HCT116 (cell line): ENCODE results near the gene FMOD. TPM values are rescaled to one million over a fixed set of nuclear protein-coding genes. Genes with fewer than 3 reads are reported as not detected.

Source experiments
- ATAC-seq: fragments of 200-7000 bp; cut with Tn5 transposase; 2 replicates; pipeline ENCODE4 v1.9.1; 2020; ENCODE audit warnings: mild to moderate bottlenecking, moderate library complexity
- BruUV-seq: library from RNA; stranded (reverse); fragments of 400-500 nt; replicated peaks from 2 replicates; lab custom pipeline; 2021; lab: Mats Ljungman, UMichigan
- CTCF ChIA-PET: fragments of 300-600 bp; sonication (Branson Sonifier 250); formaldehyde crosslinking; loops from one replicate; lab custom pipeline; 2021; ENCODE audit warnings: antibody characterized with exemption; lab: Charles Lee
- POLR2A ChIA-PET: fragments of 300-600, 350-600 bp; sonication (Branson Sonifier 250); formaldehyde crosslinking; loops from one replicate; lab custom pipeline; 2021; ENCODE audit warnings: antibody characterized with exemption; lab: Charles Lee
- RAD21 ChIA-PET, 2 experiments: fragments of 300-600 bp; sonication (Branson Sonifier 250); formaldehyde crosslinking; loops; one replicate each; lab custom pipeline; 2023; ENCODE audit warnings: low total read pairs in 2 of 2; ENCODE audit not compliant: uncharacterized antibody in 2 of 2, unreplicated experiment in 2 of 2, low non-redundant PET in 1 of 2; lab: Charles Lee
- DNase-seq: peaks from one replicate; pipeline ENCODE4 v3.0.0-alpha.2; 2010; ENCODE audit warnings: low read depth, low spot score
- H2AFZ ChIP-seq: fragments of 200-600 bp; shearing (Covaris generic), sonication (generic); 2 replicates; pipeline ENCODE4 v1.6.1; 2017; ENCODE audit warnings: low read depth, mixed run types, mixed read lengths, antibody characterized with exemption, low read length; ENCODE audit not compliant: poor library complexity, severe bottlenecking
- H3K27ac ChIP-seq: 2 replicates; pipeline ENCODE4 v1.5.1; 2012; ENCODE audit warnings: low read depth, low read length
- H3K27me3 ChIP-seq: fragments of 200-600 bp; sonication (generic); 2 replicates; pipeline ENCODE4 v1.6.1; 2016; ENCODE audit warnings: mixed run types, low read length, mixed read lengths; ENCODE audit not compliant: insufficient read depth
- H3K36me3 ChIP-seq, 2 experiments: fragments of 200-500 bp in 1 of 2; fragments of 200-600 bp in 1 of 2; sonication (Bioruptor generic) in 1 of 2; sonication (generic) in 1 of 2; 2 replicates each; pipeline versions ENCODE4 v1.5.1 to v1.6.1; 2014 to 2016; ENCODE audit warnings: low read length in 2 of 2, inconsistent platforms in 1 of 2, mixed read lengths in 1 of 2, mixed run types in 1 of 2; ENCODE audit not compliant: insufficient read depth in 2 of 2, control insufficient read depth in 1 of 2
- H3K4me1 ChIP-seq, 2 experiments: fragments of 200-600 bp in 1 of 2; sonication (generic) in 1 of 2; 2 replicates each; pipeline versions ENCODE4 v1.5.1 to v1.6.1; 2012 to 2017; ENCODE audit warnings: low read length in 2 of 2, inconsistent platforms in 1 of 2, mild to moderate bottlenecking in 1 of 2, mixed read lengths in 1 of 2, mixed run types in 1 of 2, moderate library complexity in 1 of 2; ENCODE audit not compliant: insufficient read depth in 2 of 2, control insufficient read depth in 1 of 2
- H3K4me2 ChIP-seq: fragments of 200-600 bp; sonication (generic); 2 replicates; pipeline ENCODE4 v1.6.1; 2017; ENCODE audit warnings: mixed run types, low read length, mixed read lengths
- H3K4me3 ChIP-seq, 2 experiments: fragments of 200-600 bp in 1 of 2; sonication (generic) in 1 of 2; replicated peaks in 1 of 2; 2 replicates each; pipeline ENCODE4 v1.5.1; 2011 to 2016; ENCODE audit warnings: low read length in 2 of 2, control low read depth in 1 of 2, low read depth in 1 of 2, mild to moderate bottlenecking in 1 of 2, mixed read lengths in 1 of 2, mixed run types in 1 of 2
- H3K79me2 ChIP-seq: fragments of 200-600 bp; sonication (generic); 2 replicates; pipeline ENCODE4 v1.6.1; 2017; ENCODE audit warnings: mild to moderate bottlenecking, mixed run types, low read length, moderate library complexity, mixed read lengths; ENCODE audit not compliant: insufficient read depth
- H3K9ac ChIP-seq: fragments of 200-600 bp; sonication (generic); 2 replicates; pipeline ENCODE4 v1.6.1; 2016; ENCODE audit warnings: low read length, mixed read lengths
- H3K9me2 ChIP-seq: fragments of 200-600 bp; sonication (generic), shearing (Covaris generic); 2 replicates; pipeline ENCODE4 v1.6.1; 2017; ENCODE audit warnings: mixed run types, mild to moderate bottlenecking, moderate library complexity; ENCODE audit not compliant: insufficient read depth
- H3K9me3 ChIP-seq, 2 experiments: fragments of 200-500 bp in 1 of 2; fragments of 200-600 bp in 1 of 2; sonication (Bioruptor generic) in 1 of 2; sonication (generic) in 1 of 2; 2 replicates each; pipeline ENCODE4 v1.6.1; 2014 to 2017; ENCODE audit warnings: low read length in 2 of 2, mixed read lengths in 2 of 2, inconsistent platforms in 1 of 2, low read depth in 1 of 2, mild to moderate bottlenecking in 1 of 2, mixed run types in 1 of 2, moderate library complexity in 1 of 2; ENCODE audit not compliant: control insufficient read depth in 1 of 2, insufficient read depth in 1 of 2
- H4K20me1 ChIP-seq: fragments of 200-600 bp; sonication (generic), shearing (Covaris generic); 2 replicates; pipeline ENCODE4 v1.6.1; 2017; ENCODE audit warnings: mixed run types, mild to moderate bottlenecking, moderate library complexity; ENCODE audit not compliant: insufficient read depth
- CBX3 ChIP-seq: IDR thresholded peaks from 2 replicates; pipeline ENCODE4 v1.6.1; 2012; ENCODE audit warnings: low read depth
- CEBPB ChIP-seq: IDR thresholded peaks from 2 replicates; pipeline ENCODE4 v1.6.1; 2012; ENCODE audit warnings: low read depth
- EGR1 ChIP-seq: IDR thresholded peaks from 2 replicates; pipeline ENCODE4 v1.6.1; 2012; ENCODE audit warnings: low read depth
- ELF1 ChIP-seq: IDR thresholded peaks from 2 replicates; pipeline ENCODE4 v1.6.1; 2012; ENCODE audit warnings: low read depth, borderline replicate concordance
- FOSL1 ChIP-seq: IDR thresholded peaks from 2 replicates; pipeline ENCODE4 v1.6.1; 2012; ENCODE audit warnings: low read depth
- MAX ChIP-seq: IDR thresholded peaks from 2 replicates; pipeline ENCODE4 v1.6.1; 2012
- POLR2A ChIP-seq: IDR thresholded peaks from 2 replicates; pipeline ENCODE4 v1.7.0; 2011; ENCODE audit warnings: borderline replicate concordance; ENCODE audit not compliant: insufficient read depth, insufficient read length; ENCODE audit errors: extremely low read depth
- POLR2AphosphoS5 ChIP-seq: IDR thresholded peaks from 2 replicates; pipeline ENCODE4 v1.6.1; 2011; ENCODE audit warnings: mild to moderate bottlenecking, low read depth, low read length, moderate library complexity
- SRF ChIP-seq: IDR thresholded peaks from 2 replicates; pipeline ENCODE4 v1.6.1; 2012; ENCODE audit warnings: low read depth
- ZBTB33 ChIP-seq: IDR thresholded peaks from 2 replicates; pipeline ENCODE4 v1.6.1; 2011; ENCODE audit warnings: mild to moderate bottlenecking, low read length, moderate library complexity; ENCODE audit not compliant: insufficient replicate concordance; ENCODE audit errors: extremely low read depth
- ZFX ChIP-seq: fragments of 450-650 bp; IDR thresholded peaks from 2 replicates; pipeline ENCODE4 v1.6.1; 2017
- ZNF274 ChIP-seq: fragments of 200-500 bp; sonication (Bioruptor generic); IDR thresholded peaks from 2 replicates; pipeline ENCODE4 v1.6.1; 2014; ENCODE audit warnings: mild to moderate bottlenecking, low read depth, low read length, inconsistent platforms
- intact Hi-C: fragments of 100-400 bp; cut with micrococcal nuclease; formaldehyde crosslinking; loops from 2 replicates; pipeline ENCODE4 v1.10.0; 2022
- total RNA-seq: library from RNA; stranded (reverse); gene quantifications from one replicate; pipeline ENCODE4 v1.2.1, GENCODE V29; 2021; ENCODE audit not compliant: unreplicated experiment

The FMOD gene
- total RNA-seq, 1 experiment from 2014 or later: not detected

DNA sequence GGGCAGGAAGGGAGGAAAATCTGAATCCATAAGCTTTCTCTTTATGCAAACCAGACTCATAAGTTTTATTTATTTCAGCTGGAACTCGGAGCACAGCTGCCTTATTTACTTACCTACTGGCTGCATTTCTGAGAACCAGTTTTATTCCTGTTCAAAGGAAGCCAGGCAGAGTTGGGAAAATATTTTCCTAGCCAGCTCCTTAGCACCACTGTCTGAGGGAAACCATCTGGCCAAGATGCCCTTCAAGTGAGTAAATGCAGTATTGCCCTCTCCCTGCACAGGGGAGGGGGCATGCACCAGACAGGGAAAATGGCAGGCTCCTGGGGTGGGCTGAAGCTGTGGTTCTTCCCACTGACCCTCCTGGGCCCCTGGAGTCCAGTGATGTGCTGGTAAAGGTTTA, 28.9 kb upstream of the FMOD start:
- TF ChIP-seq CEBPB (no peak), CBX3 (no peak), EGR1 (no peak), MAX (no peak), SRF (no peak), ZNF274 (no peak), POLR2A (no peak), ZFX (no peak), ZBTB33 (no peak), POLR2AphosphoS5 (no peak), ELF1 (no peak), FOSL1 (no peak)
- Histone ChIP-seq H3K4me2 (no peak overlapping the region), H3K9me2 (no peaks in the 10 kb centered on the region), H3K4me1 (no peaks in the 10 kb centered on the region), H3K27me3 (peaks cover 35% of the 10 kb centered on the region), H3K27ac (no peak overlapping the region), H4K20me1 (no peaks in the 10 kb centered on the region), H3K4me3 (no peak overlapping the region), H3K79me2 (no peaks in the 10 kb centered on the region), H3K36me3 (no peaks in the 10 kb centered on the region), H3K9me3 (no peaks in the 10 kb centered on the region), H3K9ac (no peak overlapping the region), H2AFZ (no peak overlapping the region)
- POLR2A ChIA-PET: no interaction called here
- intact Hi-C loops: no loop called here
- DNase-seq (no peak), ATAC-seq (no peak)
- CTCF ChIA-PET: no interaction called here
- RAD21 ChIA-PET: no interaction called here
- no TSS peak for BruUV-seq
